NCI-H524 (cell line): Measurements from ENCODE around the gene GPR119.
"Not testable (repeated sequence)": the region's sequence is repeated elsewhere in the genome, so short reads cannot be mapped to it uniquely, and the experiment has no call there.

Source experiments
- DNase-seq, 2 experiments: peaks; one replicate each; lab custom pipeline; 2025; lab: John Stamatoyannopoulos, UW

GPR119 gene

GRCh38 chrX:130339408-130340222 is 45.9 kb downstream of the GPR119 start, which contains the start of gene SLC25A14:
TSS of gene SLC25A14 (plus strand) at chrX:130339919. CDS start at chrX:130340279, 360 bp downstream.
- peak; percentile 73 to 85 for DNase-seq

GRCh38 chrX:130338869-130339268 is 46.6 kb downstream of the GPR119 start:
- not testable (repeated sequence) for DNase-seq

DNA sequence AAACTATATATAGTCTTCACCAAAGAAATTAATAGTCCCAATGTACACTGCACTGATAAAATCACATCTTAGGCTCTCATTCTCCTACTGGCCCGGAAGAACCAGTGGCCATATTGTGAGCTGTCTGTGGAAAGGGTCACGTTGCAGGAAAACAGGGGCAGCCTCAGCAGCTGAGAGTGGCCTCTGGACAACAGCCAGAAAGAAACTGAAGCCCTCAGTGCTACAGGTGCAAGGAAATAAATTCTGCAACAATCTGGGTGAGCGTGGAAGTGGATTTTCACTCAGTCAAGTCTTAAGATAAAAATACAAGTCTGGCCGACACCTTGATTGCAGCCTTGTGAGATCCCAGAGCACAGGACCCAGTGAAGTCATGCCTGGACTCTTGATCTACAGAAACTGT is 48.9 kb downstream of the GPR119 start:
- no peak for DNase-seq
